ENCODE results near the gene SLC31A1. TPM values are rescaled to one million over a fixed set of nuclear protein-coding genes. Genes with fewer than 3 reads are reported as not detected.
"Not testable (repeated sequence)": the region's sequence is repeated elsewhere in the genome, so short reads cannot be mapped to it uniquely, and the experiment has no call there.

SLC31A1 gene
- total RNA-seq, 1 experiment from 2014 or later: 34.4 TPM

GRCh38 chr9:113247640-113248039 lies 26.3 kb downstream of the SLC31A1 start:
- Histone ChIP-seq H3K4me1 (ENCODE audit: insufficient read depth, low read length) (no peaks in the 10 kb centered on the region), H3K79me2 (ENCODE audit: insufficient read depth, low read length) (no peaks in the 10 kb centered on the region), H4K8ac (replicated peaks; ENCODE audit: insufficient read length, low read depth, low read length) (no peak overlapping the region), H2BK12ac (ENCODE audit: insufficient read length, low read depth, low read length) (no peak overlapping the region), H2BK15ac (ENCODE audit: low read depth, low read length) (no peak overlapping the region), H3T11ph (ENCODE audit: low read length) (no peak overlapping the region), H3K27ac (ENCODE audit: insufficient read length, low read depth, low read length) (no peak overlapping the region), H2BK20ac (ENCODE audit: low read depth, low read length, poor library complexity, severe bottlenecking) (no peak overlapping the region), H3K4ac (ENCODE audit: low read depth, low read length) (no peak overlapping the region), H2AFZ (ENCODE audit: low read length) (no peak overlapping the region), H3K9me3 (ENCODE audit: control insufficient read depth, low read depth, low read length) (no peaks in the 10 kb centered on the region), H2BK120ac (ENCODE audit: low read depth, low read length, poor library complexity, severe bottlenecking) (no peak overlapping the region), H3K23me2 (ENCODE audit: insufficient read length, low read depth, low read length, poor library complexity, severe bottlenecking) (no peaks in the 10 kb centered on the region), H3K27me3 (ENCODE audit: insufficient read depth, low read length) (no peaks in the 10 kb centered on the region), H3K79me1 (ENCODE audit: insufficient read depth, low read depth, low read length, poor library complexity, severe bottlenecking) (no peaks in the 10 kb centered on the region), H2AK5ac (ENCODE audit: insufficient read length, low read length) (no peak overlapping the region), H3K4me2 (ENCODE audit: insufficient read depth, insufficient read length, low read length) (no peak overlapping the region), H4K91ac (ENCODE audit: insufficient read length, low read depth, low read length) (no peak overlapping the region), H3K18ac (ENCODE audit: insufficient read length, low read depth, low read length) (no peak overlapping the region), H4K5ac (ENCODE audit: insufficient read length, low read depth, low read length) (no peak overlapping the region), H3K56ac (ENCODE audit: insufficient read length, low read depth, low read length) (no peak overlapping the region), H4K20me1 (ENCODE audit: control insufficient read depth, insufficient read depth, insufficient read length) (no peaks in the 10 kb centered on the region), H3K23ac (ENCODE audit: insufficient read length, low read depth, low read length) (no peak overlapping the region), H3K9ac (ENCODE audit: extremely low read depth, insufficient read length, low read length) (no peak overlapping the region), H3K14ac (ENCODE audit: insufficient read depth, low read length) (no peak overlapping the region), H2BK5ac (ENCODE audit: insufficient read length, low read length) (no peak overlapping the region)
- TF ChIP-seq CTCF (conservative IDR thresholded peaks at IDR 0.05): no peak
- Mint-ChIP-seq H3K27ac (no peak overlapping the region), H3K27me3 (ENCODE audit: low read depth) (no peaks in the 10 kb centered on the region), H3K9me3 (peaks cover 3 to 5% of the 10 kb centered on the region in 2 experiments; a peak in 3 of 5 replicates), H3K4me3 (no peak overlapping the region), H3K4me1 (peaks cover 7 to 18% of the 10 kb centered on the region in 2 experiments; a peak in 3 of 4 replicates), H3K36me3 (ENCODE audit: insufficient read depth in 1 of 3, low read depth in 3 of 3) (peaks cover 7 to 13% (median 7%) of the 10 kb centered on the region in 3 experiments; a peak in 6 of 7 replicates)
- no peak for DNase-seq

GRCh38 chr9:113249661-113250060 lies 28.3 kb downstream of the SLC31A1 start:
- H3K23me2 ChIP-seq (ENCODE audit: insufficient read length, low read depth, low read length, poor library complexity, severe bottlenecking); H2BK15ac ChIP-seq (ENCODE audit: low read depth, low read length); H4K20me1 ChIP-seq (ENCODE audit: control insufficient read depth, insufficient read depth, insufficient read length); H3K9me3 Mint-ChIP-seq; H3K4me3 Mint-ChIP-seq; H2AFZ ChIP-seq (ENCODE audit: low read length); H3T11ph ChIP-seq (ENCODE audit: low read length); H3K79me2 ChIP-seq (ENCODE audit: insufficient read depth, low read length); H2BK5ac ChIP-seq (ENCODE audit: insufficient read length, low read length); H3K9me3 ChIP-seq (ENCODE audit: control insufficient read depth, low read depth, low read length); H3K56ac ChIP-seq (ENCODE audit: insufficient read length, low read depth, low read length); H3K27me3 Mint-ChIP-seq (ENCODE audit: low read depth); H2BK12ac ChIP-seq (ENCODE audit: insufficient read length, low read depth, low read length); H3K9ac ChIP-seq (ENCODE audit: extremely low read depth, insufficient read length, low read length); H2AK5ac ChIP-seq (ENCODE audit: insufficient read length, low read length); DNase-seq; H2BK120ac ChIP-seq (ENCODE audit: low read depth, low read length, poor library complexity, severe bottlenecking); H4K8ac ChIP-seq (replicated peaks; ENCODE audit: insufficient read length, low read depth, low read length); H3K4ac ChIP-seq (ENCODE audit: low read depth, low read length); H4K5ac ChIP-seq (ENCODE audit: insufficient read length, low read depth, low read length); H3K27ac Mint-ChIP-seq; H4K91ac ChIP-seq (ENCODE audit: insufficient read length, low read depth, low read length); H3K27ac ChIP-seq (ENCODE audit: insufficient read length, low read depth, low read length); H3K18ac ChIP-seq (ENCODE audit: insufficient read length, low read depth, low read length); H3K27me3 ChIP-seq (ENCODE audit: insufficient read depth, low read length); H2BK20ac ChIP-seq (ENCODE audit: low read depth, low read length, poor library complexity, severe bottlenecking); H3K79me1 ChIP-seq (ENCODE audit: insufficient read depth, low read depth, low read length, poor library complexity, severe bottlenecking); H3K4me1 ChIP-seq (ENCODE audit: insufficient read depth, low read length); H3K4me2 ChIP-seq (ENCODE audit: insufficient read depth, insufficient read length, low read length); H3K14ac ChIP-seq (ENCODE audit: insufficient read depth, low read length); H3K23ac ChIP-seq (ENCODE audit: insufficient read length, low read depth, low read length): not testable (repeated sequence)
- WGBS (ENCODE audit: extremely low coverage, insufficient read length, low lambda C conversion rate): no CpG with 5 or more reads among the region's 2 CpGs
- Mint-ChIP-seq H3K36me3 (ENCODE audit: insufficient read depth in 1 of 3, low read depth in 3 of 3) (peaks cover 7 to 13% (median 7%) of the 10 kb centered on the region in 3 experiments; a peak in 6 of 7 replicates), H3K4me1 (peaks cover 7 to 13% of the 10 kb centered on the region in 2 experiments; a peak in 3 of 4 replicates)

All from H9 (cell line).